Liver (tissue), 9 donors: Measurements from ENCODE around the gene PLIN1. TPM values are rescaled to one million over a fixed set of nuclear protein-coding genes. Genes with fewer than 3 reads are reported as not detected.

Experiments
- DNase-seq: peaks from one replicate; pipeline ENCODE4 v3.0.0-alpha.2; 2017; ENCODE audit warnings: low spot score
- H3K27ac ChIP-seq, 2 donors: one replicate each; pipeline ENCODE4 v1.7.0; 2013; ENCODE audit warnings: inconsistent platforms in 2 of 2, low read length in 2 of 2, control low read depth in 1 of 2, low read depth in 1 of 2, mild to moderate bottlenecking in 1 of 2
- H3K27me3 ChIP-seq, 4 donors: one replicate each; pipeline versions ENCODE4 v1.6.1 to v1.7.0; 2013; ENCODE audit warnings: low read length in 3 of 4, inconsistent platforms in 1 of 4, mild to moderate bottlenecking in 1 of 4, moderate library complexity in 1 of 4; ENCODE audit not compliant: control insufficient read depth in 4 of 4, insufficient read depth in 4 of 4
- H3K36me3 ChIP-seq, 4 donors: one replicate each; pipeline versions ENCODE4 v1.6.1 to v1.7.0; 2013; ENCODE audit warnings: low read length in 3 of 4, mild to moderate bottlenecking in 3 of 4, low read depth in 1 of 4, moderate library complexity in 1 of 4; ENCODE audit not compliant: control insufficient read depth in 4 of 4, insufficient read depth in 3 of 4
- H3K4me1 ChIP-seq, 4 donors: one replicate each; pipeline versions ENCODE4 v1.6.1 to v1.7.0; 2013; ENCODE audit warnings: low read length in 3 of 4, mild to moderate bottlenecking in 3 of 4, moderate library complexity in 1 of 4; ENCODE audit not compliant: control insufficient read depth in 4 of 4, insufficient read depth in 4 of 4
- H3K4me3 ChIP-seq, 3 donors: one replicate each; pipeline versions ENCODE4 v1.6.1 to v1.7.0; 2013; ENCODE audit warnings: low read length in 3 of 3, control low read depth in 1 of 3, low read depth in 1 of 3, mild to moderate bottlenecking in 1 of 3
- H3K9ac ChIP-seq, 2 donors: one replicate each; pipeline ENCODE4 v1.7.0; 2013; ENCODE audit warnings: low read length in 2 of 2, mild to moderate bottlenecking in 2 of 2, moderate library complexity in 2 of 2, control low read depth in 1 of 2, low read depth in 1 of 2
- H3K9me3 ChIP-seq, 4 donors: one replicate each; pipeline versions ENCODE4 v1.6.1 to v1.7.0; 2013; ENCODE audit warnings: low read length in 3 of 4; ENCODE audit not compliant: control insufficient read depth in 4 of 4
- EGR1 ChIP-seq, 2 donors: IDR thresholded peaks; 2 replicates each; pipeline ENCODE4 v1.6.1; 2016 to 2018; ENCODE audit warnings: antibody characterized with exemption in 2 of 2, low read depth in 2 of 2
- GABPA ChIP-seq, 2 donors: IDR thresholded peaks in 1 of 2; conservative IDR thresholded peaks in 1 of 2; 2 replicates each; pipeline ENCODE4 v1.6.1; 2016; ENCODE audit warnings: antibody characterized with exemption in 2 of 2, mild to moderate bottlenecking in 1 of 2, moderate library complexity in 1 of 2
- HNF4A ChIP-seq, 2 donors: conservative IDR thresholded peaks; 2 replicates each; pipeline ENCODE4 v1.6.1; 2016; ENCODE audit warnings: antibody characterized with exemption in 2 of 2, mild to moderate bottlenecking in 2 of 2
- HNF4G ChIP-seq: IDR thresholded peaks from 2 replicates; pipeline ENCODE4 v1.6.1; 2016; ENCODE audit warnings: antibody characterized with exemption
- JUND ChIP-seq, 2 donors: IDR thresholded peaks; 2 replicates each; pipeline ENCODE4 v1.6.1; 2016; ENCODE audit warnings: antibody characterized with exemption in 2 of 2
- NR2F2 ChIP-seq: IDR thresholded peaks from 2 replicates; pipeline ENCODE4 v1.6.1; 2016; ENCODE audit warnings: antibody characterized with exemption
- RAD21 ChIP-seq, 2 donors: IDR thresholded peaks; 2 replicates each; pipeline ENCODE4 v1.6.1; 2016; ENCODE audit warnings: antibody characterized with exemption in 2 of 2, mild to moderate bottlenecking in 2 of 2
- RXRA ChIP-seq, 2 donors: IDR thresholded peaks; 2 replicates each; pipeline ENCODE4 v1.6.1; 2017 to 2018; ENCODE audit warnings: antibody characterized with exemption in 2 of 2, mild to moderate bottlenecking in 1 of 2
- SP1 ChIP-seq: IDR thresholded peaks from 2 replicates; pipeline ENCODE4 v1.6.1; 2018; ENCODE audit warnings: antibody characterized with exemption, mild to moderate bottlenecking
- TAF1 ChIP-seq: conservative IDR thresholded peaks from 2 replicates; pipeline ENCODE4 v1.6.1; 2016; ENCODE audit warnings: antibody characterized with exemption, mild to moderate bottlenecking
- YY1 ChIP-seq: IDR thresholded peaks from 2 replicates; pipeline ENCODE4 v1.6.1; 2016; ENCODE audit warnings: antibody characterized with exemption, mild to moderate bottlenecking
- WGBS: extraction: QIAGEN DNeasy Blood & Tissue Kit; methylation state at CpG from one replicate; pipeline ENCODE4 v1.1.7; 2013; 5-methylcytosine and 5-hydroxymethylcytosine counted together
- polyA plus RNA-seq, 2 donors: library from polyadenylated mRNA; stranded (reverse) in 1 of 2; unstranded in 1 of 2; fragments of 200-250 nt in 1 of 2; fragments of >200 nt in 1 of 2; fragmentation: Nextera tagmentation in 1 of 2; extraction: Ambion mirVana in 1 of 2; gene quantifications; one replicate each; pipeline versions ENCODE4 v1.2.1 to v1.2.3, GENCODE V29; 2013 to 2015
- total RNA-seq, 2 donors: library from RNA; depleted of rRNA; stranded (reverse); fragments of >200 nt; gene quantifications; one replicate each; pipeline ENCODE4 v1.2.3, GENCODE V29; 2014
- TF ChIP-seq, protein P1 (sequence below): IDR thresholded peaks from 2 replicates; pipeline ENCODE4 v1.6.1; 2016; ENCODE audit warnings: antibody characterized with exemption
- TF ChIP-seq, protein P2 (sequence below): fragments of 150-350 bp; IDR thresholded peaks from 2 replicates; pipeline ENCODE4 v1.5.1; 2017; ENCODE audit warnings: improper control_type of control experiment, low read depth, low read length; ENCODE audit not compliant: missing input control
- TF ChIP-seq, protein P3 (sequence below): IDR thresholded peaks from 2 replicates; pipeline ENCODE4 v1.6.1; 2016; ENCODE audit warnings: antibody characterized with exemption, mild to moderate bottlenecking
- TF ChIP-seq, protein P4 (sequence below): IDR thresholded peaks from 2 replicates; pipeline ENCODE4 v1.6.1; 2016; ENCODE audit warnings: antibody characterized with exemption
- TF ChIP-seq, protein P5 (sequence below): IDR thresholded peaks from 2 replicates; pipeline ENCODE4 v1.6.1; 2016; ENCODE audit warnings: antibody characterized with exemption
- donor health status: healthy.
- donor health status: healthy.
- donor health status: healthy.
- donor health status: healthy.
- donor health status: healthy.

The PLIN1 gene
- total and polyA plus RNA-seq, 4 donors: 10.2 to 46.0 (median 13.3) TPM

DNA sequence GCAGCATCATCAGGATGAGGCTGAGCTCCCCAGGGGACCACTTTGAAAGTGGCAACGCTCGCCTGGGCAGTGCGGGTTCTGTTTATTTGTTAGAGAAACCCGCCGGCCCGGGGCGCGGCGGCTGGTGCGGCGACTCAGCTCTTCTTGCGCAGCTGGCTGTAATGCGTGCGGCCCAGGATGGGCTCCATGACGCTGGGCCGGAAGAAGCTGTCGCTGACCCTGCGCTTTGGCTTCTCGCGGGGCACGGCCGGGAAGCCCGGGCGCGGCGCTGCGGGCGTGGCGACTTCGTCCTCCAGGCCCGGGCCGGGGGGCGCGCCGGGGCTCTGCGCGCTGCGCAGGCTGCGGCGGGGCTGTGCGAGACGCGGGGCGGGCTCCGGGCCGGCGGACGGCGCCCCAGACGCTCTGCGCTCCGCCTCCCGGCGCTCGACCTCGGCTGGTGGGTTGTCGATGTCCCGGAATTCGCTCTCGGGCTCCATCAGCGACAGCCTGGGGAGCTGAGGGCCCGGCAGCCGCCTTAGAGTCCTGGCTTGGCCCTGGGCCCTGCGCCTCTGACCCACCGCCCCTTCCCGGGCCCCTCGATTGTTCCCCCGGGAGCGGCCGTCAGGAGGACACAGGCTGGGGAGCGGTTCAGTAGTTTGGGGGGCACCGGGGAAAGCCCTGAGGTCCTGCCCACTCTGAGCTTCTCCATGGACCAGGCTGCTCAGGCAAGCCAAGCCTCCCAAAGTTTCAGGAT lies 13.6 kb downstream of the PLIN1 start:
- DNase-seq: peak; percentile 40
- WGBS: 47% methylated on average over 72 of the region's 72 CpGs
- H3K9me3 ChIP-seq: no peaks in the 10 kb centered on the region
- H3K4me1 ChIP-seq: peaks cover 0 to 2% (median 0%) of the 10 kb centered on the region in 4 donors
- peaks cover 0 to 9% (median 1%) of the 10 kb centered on the region in 4 donors for H3K36me3 ChIP-seq
- no peak overlapping the region for H3K9ac ChIP-seq
- TF ChIP-seq EGR1 (IDR thresholded peaks at IDR 0.05; ENCODE audit: low read depth in 2 of 2) (no peak), HNF4A (conservative IDR thresholded peaks at IDR 0.05) (no peak), RAD21 (IDR thresholded peaks at IDR 0.05) (no peak), SP1 (no peak), JUND (IDR thresholded peaks at IDR 0.05) (no peak), RXRA (IDR thresholded peaks at IDR 0.05) (no peak), YY1 (no peak), TAF1 (no peak), HNF4G (no peak), NR2F2 (no peak), GABPA (IDR thresholded peaks at IDR 0.05 in 1 of 2, conservative IDR thresholded peaks at IDR 0.05 in 1 of 2) (no peak)
- TF ChIP-seq, protein P1, sequence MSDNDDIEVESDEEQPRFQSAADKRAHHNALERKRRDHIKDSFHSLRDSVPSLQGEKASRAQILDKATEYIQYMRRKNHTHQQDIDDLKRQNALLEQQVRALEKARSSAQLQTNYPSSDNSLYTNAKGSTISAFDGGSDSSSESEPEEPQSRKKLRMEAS: no peak
- TF ChIP-seq, protein P2, sequence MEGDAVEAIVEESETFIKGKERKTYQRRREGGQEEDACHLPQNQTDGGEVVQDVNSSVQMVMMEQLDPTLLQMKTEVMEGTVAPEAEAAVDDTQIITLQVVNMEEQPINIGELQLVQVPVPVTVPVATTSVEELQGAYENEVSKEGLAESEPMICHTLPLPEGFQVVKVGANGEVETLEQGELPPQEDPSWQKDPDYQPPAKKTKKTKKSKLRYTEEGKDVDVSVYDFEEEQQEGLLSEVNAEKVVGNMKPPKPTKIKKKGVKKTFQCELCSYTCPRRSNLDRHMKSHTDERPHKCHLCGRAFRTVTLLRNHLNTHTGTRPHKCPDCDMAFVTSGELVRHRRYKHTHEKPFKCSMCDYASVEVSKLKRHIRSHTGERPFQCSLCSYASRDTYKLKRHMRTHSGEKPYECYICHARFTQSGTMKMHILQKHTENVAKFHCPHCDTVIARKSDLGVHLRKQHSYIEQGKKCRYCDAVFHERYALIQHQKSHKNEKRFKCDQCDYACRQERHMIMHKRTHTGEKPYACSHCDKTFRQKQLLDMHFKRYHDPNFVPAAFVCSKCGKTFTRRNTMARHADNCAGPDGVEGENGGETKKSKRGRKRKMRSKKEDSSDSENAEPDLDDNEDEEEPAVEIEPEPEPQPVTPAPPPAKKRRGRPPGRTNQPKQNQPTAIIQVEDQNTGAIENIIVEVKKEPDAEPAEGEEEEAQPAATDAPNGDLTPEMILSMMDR: no peak
- TF ChIP-seq, protein P3, sequence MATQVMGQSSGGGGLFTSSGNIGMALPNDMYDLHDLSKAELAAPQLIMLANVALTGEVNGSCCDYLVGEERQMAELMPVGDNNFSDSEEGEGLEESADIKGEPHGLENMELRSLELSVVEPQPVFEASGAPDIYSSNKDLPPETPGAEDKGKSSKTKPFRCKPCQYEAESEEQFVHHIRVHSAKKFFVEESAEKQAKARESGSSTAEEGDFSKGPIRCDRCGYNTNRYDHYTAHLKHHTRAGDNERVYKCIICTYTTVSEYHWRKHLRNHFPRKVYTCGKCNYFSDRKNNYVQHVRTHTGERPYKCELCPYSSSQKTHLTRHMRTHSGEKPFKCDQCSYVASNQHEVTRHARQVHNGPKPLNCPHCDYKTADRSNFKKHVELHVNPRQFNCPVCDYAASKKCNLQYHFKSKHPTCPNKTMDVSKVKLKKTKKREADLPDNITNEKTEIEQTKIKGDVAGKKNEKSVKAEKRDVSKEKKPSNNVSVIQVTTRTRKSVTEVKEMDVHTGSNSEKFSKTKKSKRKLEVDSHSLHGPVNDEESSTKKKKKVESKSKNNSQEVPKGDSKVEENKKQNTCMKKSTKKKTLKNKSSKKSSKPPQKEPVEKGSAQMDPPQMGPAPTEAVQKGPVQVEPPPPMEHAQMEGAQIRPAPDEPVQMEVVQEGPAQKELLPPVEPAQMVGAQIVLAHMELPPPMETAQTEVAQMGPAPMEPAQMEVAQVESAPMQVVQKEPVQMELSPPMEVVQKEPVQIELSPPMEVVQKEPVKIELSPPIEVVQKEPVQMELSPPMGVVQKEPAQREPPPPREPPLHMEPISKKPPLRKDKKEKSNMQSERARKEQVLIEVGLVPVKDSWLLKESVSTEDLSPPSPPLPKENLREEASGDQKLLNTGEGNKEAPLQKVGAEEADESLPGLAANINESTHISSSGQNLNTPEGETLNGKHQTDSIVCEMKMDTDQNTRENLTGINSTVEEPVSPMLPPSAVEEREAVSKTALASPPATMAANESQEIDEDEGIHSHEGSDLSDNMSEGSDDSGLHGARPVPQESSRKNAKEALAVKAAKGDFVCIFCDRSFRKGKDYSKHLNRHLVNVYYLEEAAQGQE: no peak
- TF ChIP-seq, protein P4, sequence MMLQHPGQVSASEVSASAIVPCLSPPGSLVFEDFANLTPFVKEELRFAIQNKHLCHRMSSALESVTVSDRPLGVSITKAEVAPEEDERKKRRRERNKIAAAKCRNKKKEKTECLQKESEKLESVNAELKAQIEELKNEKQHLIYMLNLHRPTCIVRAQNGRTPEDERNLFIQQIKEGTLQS: no peak
- TF ChIP-seq, protein P5, sequence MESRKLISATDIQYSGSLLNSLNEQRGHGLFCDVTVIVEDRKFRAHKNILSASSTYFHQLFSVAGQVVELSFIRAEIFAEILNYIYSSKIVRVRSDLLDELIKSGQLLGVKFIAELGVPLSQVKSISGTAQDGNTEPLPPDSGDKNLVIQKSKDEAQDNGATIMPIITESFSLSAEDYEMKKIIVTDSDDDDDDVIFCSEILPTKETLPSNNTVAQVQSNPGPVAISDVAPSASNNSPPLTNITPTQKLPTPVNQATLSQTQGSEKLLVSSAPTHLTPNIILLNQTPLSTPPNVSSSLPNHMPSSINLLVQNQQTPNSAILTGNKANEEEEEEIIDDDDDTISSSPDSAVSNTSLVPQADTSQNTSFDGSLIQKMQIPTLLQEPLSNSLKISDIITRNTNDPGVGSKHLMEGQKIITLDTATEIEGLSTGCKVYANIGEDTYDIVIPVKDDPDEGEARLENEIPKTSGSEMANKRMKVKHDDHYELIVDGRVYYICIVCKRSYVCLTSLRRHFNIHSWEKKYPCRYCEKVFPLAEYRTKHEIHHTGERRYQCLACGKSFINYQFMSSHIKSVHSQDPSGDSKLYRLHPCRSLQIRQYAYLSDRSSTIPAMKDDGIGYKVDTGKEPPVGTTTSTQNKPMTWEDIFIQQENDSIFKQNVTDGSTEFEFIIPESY: no peak
- no peaks in the 10 kb centered on the region for H3K27me3 ChIP-seq
- H3K4me3 ChIP-seq: peak overlapping the region in 1 of 3 donors; percentile 44
- H3K27ac ChIP-seq: peak overlapping the region in 1 of 2 donors; percentile 35
